OCI-LY3 (cell line): Measurements from ENCODE around the gene C5.

Experiments used
- EZH2phosphoT487 ChIP-seq: fragments of 200-600 bp; shearing (Covaris generic); IDR thresholded peaks from 2 replicates; pipeline ENCODE4 v1.6.1; 2018; ENCODE audit warnings: antibody characterized with exemption, mixed run types, low read depth
- TF ChIP-seq, protein P1 (sequence below): fragments of 200-600, 300-600 bp; sonication (generic); IDR thresholded peaks from 2 replicates; pipeline ENCODE4 v1.5.1; 2014; ENCODE audit warnings: antibody characterized with exemption, low read length, low read depth

DNA sequence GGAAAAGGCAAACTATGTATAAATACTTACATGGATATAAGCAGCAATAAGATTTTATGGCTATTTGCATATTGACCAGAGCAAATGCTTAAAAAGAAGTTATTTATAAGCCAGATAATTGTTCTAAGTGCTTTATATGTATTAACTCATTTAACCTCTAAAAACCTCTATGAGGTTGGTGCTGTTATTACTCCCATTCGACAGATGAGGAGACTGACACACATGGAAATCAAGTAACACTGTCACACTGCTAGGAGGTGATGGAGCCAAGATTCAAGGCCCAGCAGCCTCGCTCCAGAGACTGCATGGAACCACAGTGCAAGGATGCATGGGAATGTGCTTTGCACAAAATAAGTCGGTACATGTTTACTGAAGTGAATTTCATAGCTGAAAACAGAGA is 53.7 kb downstream of the C5 start:
- TF ChIP-seq, protein P1, sequence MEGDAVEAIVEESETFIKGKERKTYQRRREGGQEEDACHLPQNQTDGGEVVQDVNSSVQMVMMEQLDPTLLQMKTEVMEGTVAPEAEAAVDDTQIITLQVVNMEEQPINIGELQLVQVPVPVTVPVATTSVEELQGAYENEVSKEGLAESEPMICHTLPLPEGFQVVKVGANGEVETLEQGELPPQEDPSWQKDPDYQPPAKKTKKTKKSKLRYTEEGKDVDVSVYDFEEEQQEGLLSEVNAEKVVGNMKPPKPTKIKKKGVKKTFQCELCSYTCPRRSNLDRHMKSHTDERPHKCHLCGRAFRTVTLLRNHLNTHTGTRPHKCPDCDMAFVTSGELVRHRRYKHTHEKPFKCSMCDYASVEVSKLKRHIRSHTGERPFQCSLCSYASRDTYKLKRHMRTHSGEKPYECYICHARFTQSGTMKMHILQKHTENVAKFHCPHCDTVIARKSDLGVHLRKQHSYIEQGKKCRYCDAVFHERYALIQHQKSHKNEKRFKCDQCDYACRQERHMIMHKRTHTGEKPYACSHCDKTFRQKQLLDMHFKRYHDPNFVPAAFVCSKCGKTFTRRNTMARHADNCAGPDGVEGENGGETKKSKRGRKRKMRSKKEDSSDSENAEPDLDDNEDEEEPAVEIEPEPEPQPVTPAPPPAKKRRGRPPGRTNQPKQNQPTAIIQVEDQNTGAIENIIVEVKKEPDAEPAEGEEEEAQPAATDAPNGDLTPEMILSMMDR = no peak
- no peak for TF ChIP-seq EZH2phosphoT487
